ENCODE data around the gene DNM3. TPM values are rescaled to one million over a fixed set of nuclear protein-coding genes. Genes with fewer than 3 reads are reported as not detected.
A peak's percentile ranks its signal among the peaks of the same experiment; 100 is the strongest.

DNM3 gene
- total and polyA plus RNA-seq, 2 of the 8 experiments (the other 6 are each of a cell fraction or from before 2014, with no cell fraction given), result 2.0 to 8.5 TPM

- H3K79me1 ChIP-seq (ENCODE audit: low read depth, low read length), result no peaks in the 10 kb centered on the region
- H2BK120ac ChIP-seq (replicated peaks; ENCODE audit: low read depth, low read length), result peak overlapping the region; percentile 67
- no peak overlapping the region for H2BK12ac ChIP-seq (ENCODE audit: low read depth, low read length)
- ChIA-PET POLR2A (ENCODE audit: partially characterized antibody) (no interaction called here), CTCF (ENCODE audit: partially characterized antibody) (interaction anchor here (0.6 to 1.3 kb wide), 3 partner anchors 18 to 138 kb away, joined by 3 read pairs; no protein-coding TSS in a partner anchor)
- no peaks in the 10 kb centered on the region for H4K20me1 ChIP-seq (replicated peaks in 1 of 2; ENCODE audit: control insufficient read depth in 1 of 2, insufficient read depth in 2 of 2, low read length in 2 of 2)
- peaks cover 0 to 17% (median 11%) of the 10 kb centered on the region in 4 experiments; a peak in 3 of 7 replicates for H3K4me1 ChIP-seq (replicated peaks in 1 of 4; ENCODE audit: control insufficient read depth in 3 of 4, insufficient read depth in 4 of 4, low read length in 3 of 4)
- H2BK15ac ChIP-seq (ENCODE audit: low read length), result no peak overlapping the region
- WGBS, 2 experiments (ENCODE audit: extremely low coverage in 1 of 2, insufficient coverage in 1 of 2, insufficient read length in 1 of 2, insufficient replicate concordance in 2 of 2, low coverage in 1 of 2, low lambda C conversion rate in 2 of 2, missing lambda C conversion rate in 1 of 2), result 77% methylated on average over 4 of the region's 4 CpGs; no CpG with 5 or more reads in 1 of the 2 experiments
- H3K4me2 ChIP-seq (ENCODE audit: insufficient read depth in 1 of 2, low read depth in 2 of 2, low read length in 2 of 2), result 0 out of 4 replicates have a peak overlapping the region, but pooled peaks of 1 of the 2 experiments have one; percentile 17
- no peak overlapping the region for H2AFZ ChIP-seq (ENCODE audit: low read length)
- H3K9me3 ChIP-seq (ENCODE audit: insufficient read depth in 2 of 2, low read depth in 1 of 2, low read length in 1 of 2), result no peaks in the 10 kb centered on the region
- no peak overlapping the region for H3K14ac ChIP-seq (ENCODE audit: insufficient read length)
- no peak overlapping the region; a peak in 1 of 8 replicates for H3K4me3 ChIP-seq (ENCODE audit: extremely low read depth in 1 of 4, insufficient read depth in 2 of 4, low read depth in 3 of 4, low read length in 4 of 4)
- H4K91ac ChIP-seq (replicated peaks; ENCODE audit: insufficient read length, low read length), result no peak overlapping the region
- no peaks in the 10 kb centered on the region for H3K23me2 ChIP-seq (ENCODE audit: low read depth, low read length)
- no peaks in the 10 kb centered on the region for H3K36me3 ChIP-seq (ENCODE audit: control insufficient read depth in 2 of 4, insufficient read depth in 4 of 4, low read length in 3 of 4)
- no peak overlapping the region for H3K56ac ChIP-seq (replicated peaks; ENCODE audit: insufficient read length, low read depth, low read length)
- H3K9ac ChIP-seq (replicated peaks in 1 of 4; ENCODE audit: extremely low read depth in 1 of 4, low read depth in 3 of 4, low read length in 3 of 4), result no peak overlapping the region
- no peak overlapping the region for H2BK20ac ChIP-seq (ENCODE audit: low read length)
- DNase-seq (ENCODE audit: low read depth in 1 of 2, low spot score in 2 of 2) (no peak), FAIRE-seq (no peak)
- no peak overlapping the region for H2BK5ac ChIP-seq (ENCODE audit: low read depth, low read length)
- H3K27ac ChIP-seq (ENCODE audit: low read depth, low read length), result no peak overlapping the region
- no peak overlapping the region; the same call in 1 of the 2 replicates for H2AK5ac ChIP-seq (ENCODE audit: low read depth, low read length)
- H4K8ac ChIP-seq (ENCODE audit: extremely low read depth, insufficient read depth, low read length), result no peak overlapping the region
- H3K18ac ChIP-seq (ENCODE audit: extremely low read depth, low read length), result no peak overlapping the region
- H3K27me3 ChIP-seq (replicated peaks in 1 of 4; ENCODE audit: control insufficient read depth in 3 of 4, extremely low read depth in 1 of 4, insufficient read depth in 3 of 4, low read length in 3 of 4), result peaks cover 0 to 1% (median 0%) of the 10 kb centered on the region in 4 experiments; a peak in 1 of 7 replicates
- H3K23ac ChIP-seq (ENCODE audit: insufficient read length), result no peak overlapping the region
- no peak overlapping the region for H4K5ac ChIP-seq (ENCODE audit: insufficient read length, low read depth, low read length)
- H3K79me2 ChIP-seq (ENCODE audit: control insufficient read depth in 1 of 2, insufficient read depth in 2 of 2, low read length in 2 of 2), result no peaks in the 10 kb centered on the region
- no peak overlapping the region for H3K4ac ChIP-seq (replicated peaks; ENCODE audit: insufficient read length, low read depth, low read length)
- TF ChIP-seq POLR2AphosphoS5 (IDR thresholded peaks at IDR 0.05; ENCODE audit: low read depth, low read length) (no peak), SUZ12 (IDR thresholded peaks at IDR 0.05; ENCODE audit: low read length) (no peak), ATF2 (IDR thresholded peaks at IDR 0.05; ENCODE audit: low read length) (no peak), SRF (IDR thresholded peaks at IDR 0.05; ENCODE audit: low read depth, low read length) (no peak), BRCA1 (IDR thresholded peaks at IDR 0.05; ENCODE audit: low read depth, low read length) (no peak), EZH2 (IDR thresholded peaks at IDR 0.05; ENCODE audit: low read depth, low read length, severe bottlenecking) (no peak), CREB1 (IDR thresholded peaks at IDR 0.05) (no peak), FOSL1 (IDR thresholded peaks at IDR 0.05; ENCODE audit: insufficient read depth, low read depth, low read length) (no peak), JUND (IDR thresholded peaks at IDR 0.05; ENCODE audit: low read length) (no peak)
Measured at GRCh38 chr1:172279939-172280636, 438.8 kb downstream of the DNM3 start.

All from H1 (cell line).